Left hindlimb (tissue), 1 donor: ENCODE results near the gene CLEC16A.
"Not testable (repeated sequence)": the region's sequence is repeated elsewhere in the genome, so short reads cannot be mapped to it uniquely, and the experiment has no call there.

ENCODE experiments used
- DNase-seq: peaks from one replicate; pipeline ENCODE4 v3.0.0-alpha.2; 2018

CLEC16A gene

GRCh38 chr16:10941127-10941933, 3.0 kb upstream of the CLEC16A start:
- peak; percentile 59 for DNase-seq

DNA sequence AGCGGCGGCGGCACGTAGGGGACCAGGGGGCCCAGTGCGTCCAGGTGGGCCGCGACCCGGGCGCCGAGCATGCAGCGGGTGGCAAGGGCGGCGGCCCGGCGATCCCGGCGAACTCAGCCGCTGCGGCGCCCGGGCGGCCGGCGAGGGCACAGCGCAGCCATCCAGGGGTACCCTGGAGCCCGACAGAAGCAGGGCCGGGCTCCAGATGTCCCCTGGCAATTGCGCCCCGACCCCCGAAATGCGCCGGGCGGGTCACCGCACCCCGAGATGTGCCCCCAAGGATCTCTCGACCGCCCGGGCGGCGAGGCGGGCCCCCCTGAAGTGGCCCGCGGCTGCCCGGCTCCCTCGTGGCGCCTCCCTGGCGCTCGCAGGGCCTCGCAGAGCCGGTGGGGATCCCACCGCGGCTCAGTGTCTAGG, 2.4 kb upstream of the CLEC16A start:
- DNase-seq: not testable (repeated sequence)

DNA sequence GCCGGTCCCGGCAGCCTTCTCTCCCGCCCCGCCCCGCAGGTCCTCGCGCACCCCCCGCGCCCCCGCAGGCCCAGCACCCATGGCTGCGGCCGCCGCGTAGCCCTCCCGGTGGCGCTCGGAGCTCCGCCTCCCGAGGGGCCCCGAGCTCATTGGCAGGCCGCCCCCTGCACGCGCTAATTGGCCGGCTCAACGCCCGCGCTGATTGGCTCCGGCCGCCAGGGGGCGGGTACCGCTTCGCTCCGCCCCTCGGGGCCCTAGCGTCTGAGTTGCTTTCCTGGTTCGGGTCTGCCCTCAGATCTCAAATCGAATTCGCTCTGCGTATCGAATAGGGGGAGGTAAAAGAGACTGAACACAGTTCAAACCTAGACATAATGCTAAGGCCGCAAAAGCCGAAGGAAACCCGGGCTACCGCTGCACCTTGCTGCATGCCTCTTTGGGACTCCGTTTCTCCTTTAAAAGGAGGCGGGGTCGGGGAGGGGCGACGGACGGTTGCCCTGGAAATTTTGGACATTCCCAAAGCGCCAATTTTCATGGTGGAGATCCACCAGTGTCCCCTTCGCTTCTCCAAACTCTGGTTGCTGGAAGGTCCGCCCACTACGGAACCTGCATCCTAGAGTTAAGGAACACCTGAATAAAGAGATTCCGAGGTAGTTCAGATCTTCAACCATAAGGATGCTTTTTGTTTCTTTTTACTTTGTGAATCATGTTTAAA, 1.9 kb upstream of the CLEC16A start, which contains the start of gene DEXI:
Gene DEXI (minus strand): TSS at position 117 of the 712 bp plus-strand sequence. CDS start 463 bp downstream, outside the sequence.
- DNase-seq: peak; percentile 93

- no peak for DNase-seq
These were observed 1.4 kb upstream of the CLEC16A start for GRCh38 chr16:10943064-10943353.

DNA sequence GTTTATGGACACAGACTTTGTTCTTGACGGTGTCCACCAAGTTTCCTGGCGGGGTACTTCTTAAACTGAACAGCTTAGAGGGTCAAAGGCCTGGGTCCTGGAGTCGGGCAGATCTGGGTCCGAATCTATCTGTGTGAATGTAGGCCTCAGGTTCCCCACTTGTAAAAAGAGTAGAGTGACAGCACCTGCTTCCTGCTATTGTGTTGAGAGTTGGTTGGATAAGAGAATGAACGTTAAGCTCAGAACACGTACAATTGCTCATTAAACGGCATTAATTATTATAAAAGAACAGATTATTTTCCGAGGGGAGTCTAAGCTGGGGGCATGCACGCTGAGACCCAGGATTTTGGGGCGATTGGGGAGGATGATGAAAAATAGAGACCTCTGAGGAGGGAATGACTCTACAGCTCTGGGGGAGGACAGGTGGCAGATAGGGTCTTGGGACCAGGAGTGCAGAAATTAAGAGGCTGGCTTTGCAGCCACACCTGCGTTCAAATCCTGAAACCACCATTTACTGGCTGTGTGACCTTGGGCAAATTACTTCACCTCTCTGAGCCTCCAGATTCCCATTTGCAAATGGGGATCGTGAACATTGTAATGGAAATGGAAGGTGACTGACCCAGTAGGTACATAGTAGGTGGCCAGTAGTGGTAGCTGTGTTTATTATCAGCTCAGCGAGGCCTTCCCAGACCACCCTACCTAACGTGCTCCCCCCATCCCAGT, 862 bp downstream of the CLEC16A start:
- DNase-seq: peak; percentile 23

DNA sequence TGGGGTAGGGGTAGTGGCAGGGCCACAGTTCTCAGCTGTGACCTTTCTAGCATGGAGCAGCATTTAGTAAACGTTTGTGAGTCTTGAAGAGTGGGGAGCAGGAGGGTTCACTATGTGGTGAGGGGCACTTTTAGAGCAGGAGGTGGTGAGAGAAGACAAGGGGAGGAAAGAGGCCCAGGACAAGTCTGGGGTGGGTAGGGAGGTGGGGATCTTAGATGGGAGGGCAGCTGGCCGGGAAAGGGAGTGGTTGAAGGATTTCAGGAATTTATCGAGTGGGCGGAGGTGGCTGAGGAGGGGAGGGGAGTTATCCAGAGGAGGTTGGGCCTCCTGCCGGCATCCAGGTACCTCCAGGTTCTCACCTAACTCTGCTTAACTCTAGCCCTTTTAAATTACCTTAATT, 1.9 kb downstream of the CLEC16A start:
- peak; percentile 28 for DNase-seq

- peak; percentile 32 for DNase-seq
These were observed 2.9 kb downstream of the CLEC16A start for GRCh38 chr16:10947211-10947787.

GRCh38 chr16:10949424-10949970, 5.1 kb downstream of the CLEC16A start:
- DNase-seq: peak; percentile 33

DNA sequence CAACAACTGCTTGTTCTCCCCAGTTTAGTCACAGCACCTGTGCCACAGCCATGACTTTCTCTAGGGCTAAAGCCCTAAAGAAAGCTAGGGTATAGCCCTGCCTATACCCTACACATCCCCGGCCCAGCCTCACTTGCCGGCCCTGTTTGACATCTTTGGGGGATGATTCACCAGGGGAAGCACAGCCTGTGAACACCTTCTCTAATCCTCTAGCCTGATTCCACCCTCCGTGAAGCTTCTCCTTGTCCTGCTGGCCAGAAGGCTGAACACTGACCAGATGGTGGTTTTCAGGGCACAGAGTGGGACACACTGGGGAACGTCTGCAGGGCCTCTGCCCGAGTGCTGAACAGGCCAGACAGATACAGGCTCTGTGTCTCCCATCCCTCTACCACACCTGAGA, 6.0 kb downstream of the CLEC16A start:
- DNase-seq: peak; percentile 14

GRCh38 chr16:10951026-10951425, 6.7 kb downstream of the CLEC16A start:
- DNase-seq: no peak

GRCh38 chr16:10954903-10955302, 10.5 kb downstream of the CLEC16A start:
- DNase-seq: no peak

- DNase-seq: no peak
These were observed 13.6 kb downstream of the CLEC16A start for GRCh38 chr16:10957771-10958482.

DNA sequence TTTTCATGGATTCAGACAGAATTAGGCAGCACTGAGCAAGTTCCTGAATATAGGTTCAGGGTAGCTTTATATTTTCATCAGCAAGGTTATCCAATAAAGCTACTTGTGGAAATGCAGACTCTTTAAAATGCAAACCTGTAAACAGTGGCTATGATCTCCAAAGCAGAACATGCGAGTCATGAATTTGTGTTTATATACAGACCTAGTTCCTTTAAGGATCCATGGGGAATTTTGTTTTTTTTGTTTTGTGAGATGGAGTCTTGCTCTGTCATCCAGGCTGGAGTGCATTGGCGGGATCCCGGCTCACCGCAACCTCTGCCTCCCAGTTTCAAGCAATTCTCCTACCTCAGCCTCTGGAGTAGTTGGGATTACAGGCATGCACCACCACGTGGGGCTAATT, 14.8 kb downstream of the CLEC16A start:
- no peak for DNase-seq

DNA sequence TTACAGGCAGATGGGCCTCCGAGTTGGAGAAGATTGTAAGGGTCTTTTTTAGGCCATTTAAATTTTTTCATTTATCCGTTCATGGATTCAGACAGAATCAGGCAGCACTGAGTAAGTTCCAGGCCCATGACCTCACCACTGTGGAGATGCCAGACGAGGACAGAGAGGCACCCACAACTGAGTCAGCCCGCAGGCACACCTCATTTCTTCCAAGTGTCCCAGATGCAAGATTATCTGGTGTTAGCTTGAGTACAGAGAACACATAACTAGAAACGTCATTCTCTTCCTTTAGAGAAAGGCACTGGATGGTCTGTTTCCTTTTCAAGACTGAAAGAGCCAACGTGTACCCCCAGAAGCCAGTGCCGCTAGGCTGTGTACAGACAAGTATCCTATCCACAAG, 16.9 kb downstream of the CLEC16A start:
- no peak for DNase-seq

GRCh38 chr16:10964039-10964890, 19.9 kb downstream of the CLEC16A start:
- DNase-seq: peak; percentile 85

DNA sequence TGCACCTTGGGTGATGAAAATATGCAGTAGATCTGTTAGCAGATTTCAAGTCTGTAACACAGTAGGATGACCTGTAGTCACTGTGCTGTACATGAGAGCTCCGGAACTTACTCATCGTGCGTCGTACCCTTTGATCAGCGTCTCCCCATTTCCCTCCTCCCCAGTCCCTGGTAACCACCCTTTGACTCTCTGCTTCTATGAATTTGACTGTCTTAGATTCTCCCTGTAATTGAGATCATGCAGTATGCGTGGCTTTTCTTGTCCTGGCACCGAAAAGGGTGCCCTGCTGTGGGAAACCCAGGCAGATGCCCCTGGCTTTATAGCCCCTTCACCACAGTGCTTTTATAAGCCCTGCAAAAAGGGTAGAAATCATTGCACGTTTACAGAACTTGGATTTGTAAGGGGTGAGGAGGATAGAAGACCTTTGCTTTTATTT, 20.5 kb downstream of the CLEC16A start:
- DNase-seq: no peak

DNA sequence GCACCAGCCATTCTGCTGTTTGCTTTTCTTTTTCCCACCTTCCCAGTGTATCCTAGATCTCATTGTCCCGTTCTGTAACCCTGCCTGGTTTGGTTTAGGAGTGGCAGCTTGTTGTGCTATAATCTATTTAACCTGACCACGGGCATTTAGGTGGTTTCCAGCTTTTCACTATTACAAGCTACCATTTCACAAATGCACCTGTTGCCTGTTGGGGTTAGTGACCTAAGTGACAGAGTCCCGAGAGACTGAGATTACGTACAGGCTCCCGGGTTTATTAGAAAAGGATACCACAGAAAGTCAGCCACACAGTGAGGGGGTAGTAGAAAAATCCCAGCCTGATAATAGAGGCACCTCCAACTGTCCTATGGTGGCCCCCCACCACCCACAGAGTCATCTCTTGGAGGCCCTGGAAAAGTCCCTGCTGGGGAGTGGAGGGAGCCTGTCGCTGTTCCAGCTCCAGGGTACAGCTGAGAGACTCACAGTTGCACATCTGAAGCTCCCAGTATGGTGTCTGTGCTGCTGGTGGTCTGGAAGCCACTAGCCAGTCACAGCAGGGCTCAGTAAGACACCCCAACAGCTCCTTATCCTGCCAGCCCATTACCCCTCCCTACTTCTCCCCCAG, 21.2 kb downstream of the CLEC16A start:
- no peak for DNase-seq

DNA sequence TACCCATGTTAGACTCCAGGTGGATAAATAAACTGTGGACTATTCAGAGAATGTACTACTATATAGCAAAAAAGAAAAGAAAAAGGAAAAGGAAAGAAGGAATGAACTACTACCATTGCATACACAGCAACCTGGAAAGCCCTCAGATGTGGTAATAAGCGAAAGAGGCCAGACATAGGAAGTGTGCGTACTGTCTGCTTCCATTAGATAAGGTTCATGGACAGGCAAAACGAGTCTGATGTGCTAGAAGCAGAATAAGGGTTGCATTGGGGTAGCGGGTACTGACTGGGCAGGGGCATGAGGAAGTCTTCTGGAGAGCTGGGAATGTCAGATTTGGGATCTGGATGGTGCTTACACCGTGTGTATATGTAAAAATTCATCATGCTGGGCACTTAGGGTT, 21.8 kb downstream of the CLEC16A start:
- no peak for DNase-seq

DNA sequence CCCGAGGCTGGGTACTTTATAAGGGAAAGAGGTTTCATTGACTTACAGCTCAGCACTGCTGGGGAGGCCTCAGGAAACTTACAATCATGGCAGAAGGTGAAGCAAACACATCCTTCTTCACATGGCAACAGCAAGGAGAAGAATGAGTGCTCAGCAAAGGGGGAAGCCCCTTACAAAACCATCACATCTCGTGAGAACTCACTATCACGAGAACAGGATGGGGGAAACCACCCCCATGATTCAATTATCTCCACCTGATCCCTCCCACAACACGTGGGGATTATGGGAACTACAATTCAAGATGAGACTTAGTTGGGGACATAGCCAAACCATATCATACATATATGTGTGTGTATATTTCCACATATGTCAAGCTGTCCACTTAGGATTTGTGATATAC, 22.2 kb downstream of the CLEC16A start:
- not testable (repeated sequence) for DNase-seq

DNA sequence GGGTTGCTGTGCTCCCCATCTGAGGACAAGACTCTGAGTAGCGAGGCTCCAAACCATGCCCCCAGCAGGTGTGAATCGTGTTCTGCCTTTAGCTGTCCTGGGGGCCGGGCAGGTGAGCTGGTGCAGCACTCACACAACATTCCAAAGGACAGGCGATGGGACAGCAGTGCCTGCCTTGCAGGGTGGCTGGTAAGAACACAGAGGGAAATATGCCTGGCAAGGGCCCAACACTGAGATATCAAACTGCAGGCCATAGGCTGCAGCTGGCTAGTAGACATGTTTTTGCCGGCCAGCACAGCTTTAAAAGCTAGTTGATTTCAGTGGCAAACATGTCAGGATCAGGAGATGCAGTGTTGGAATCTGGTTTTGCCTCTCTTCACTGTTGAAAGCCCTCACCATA, 23.6 kb downstream of the CLEC16A start:
- no peak for DNase-seq

- DNase-seq: no peak
These were observed 24.1 kb downstream of the CLEC16A start for GRCh38 chr16:10968498-10968897.
